GM23338 (cell line): ENCODE results near the gene SULT2B1. TPM values are rescaled to one million over a fixed set of nuclear protein-coding genes. Genes with fewer than 3 reads are reported as not detected.

ENCODE experiments used
- ATAC-seq: fragments of 200-7000 bp; cut with Tn5 transposase; 3 replicates; pipeline ENCODE4 v1.9.1; 2020
- DNase-seq: peaks from one replicate; pipeline ENCODE4 v3.0.0-alpha.2; 2015; ENCODE audit warnings: low spot score
- H2AFZ ChIP-seq: fragments of 200-600 bp; sonication (generic); 2 replicates; pipeline ENCODE4 v1.8.0; 2016; ENCODE audit warnings: antibody characterized with exemption, mild to moderate bottlenecking, moderate library complexity
- H3F3A ChIP-seq: fragments of 200-600 bp; sonication (generic); replicated peaks from 2 replicates; pipeline ENCODE4 v1.8.0; 2017; ENCODE audit warnings: antibody characterized with exemption, mixed run types, low read depth
- H3K27ac ChIP-seq: fragments of 200-600 bp; sonication (generic); 2 replicates; pipeline ENCODE4 v1.6.1; 2016; ENCODE audit warnings: low read depth
- H3K27me3 ChIP-seq: fragments of 200-600 bp; sonication (generic); 2 replicates; pipeline ENCODE4 v1.8.0; 2016; ENCODE audit warnings: mild to moderate bottlenecking, mixed run types, moderate library complexity; ENCODE audit not compliant: insufficient read depth
- H3K36me3 ChIP-seq: fragments of 200-600 bp; sonication (generic); 2 replicates; pipeline ENCODE4 v1.8.0; 2016; ENCODE audit warnings: mild to moderate bottlenecking; ENCODE audit not compliant: insufficient read depth
- H3K4me1 ChIP-seq: fragments of 200-600 bp; sonication (generic); 2 replicates; pipeline ENCODE4 v1.8.0; 2016; ENCODE audit warnings: mild to moderate bottlenecking, moderate library complexity; ENCODE audit not compliant: insufficient read depth
- H3K4me2 ChIP-seq: fragments of 200-600 bp; sonication (generic); 2 replicates; pipeline ENCODE4 v1.7.1; 2017; ENCODE audit warnings: mixed run types
- H3K4me3 ChIP-seq: fragments of 200-600 bp; sonication (generic); 2 replicates; pipeline ENCODE4 v1.6.1; 2016; ENCODE audit warnings: mixed run types
- H3K79me2 ChIP-seq: fragments of 200-600 bp; sonication (generic); replicated peaks from 2 replicates; pipeline ENCODE4 v1.8.0; 2017; ENCODE audit warnings: mild to moderate bottlenecking; ENCODE audit not compliant: insufficient read depth
- H3K9me2 ChIP-seq: fragments of 200-600 bp; sonication (generic); 2 replicates; pipeline ENCODE4 v1.8.0; 2017; ENCODE audit not compliant: insufficient read depth
- H4K20me1 ChIP-seq: fragments of 200-600 bp; sonication (generic); replicated peaks from 2 replicates; pipeline ENCODE4 v1.8.0; 2017; ENCODE audit warnings: mild to moderate bottlenecking; ENCODE audit not compliant: insufficient read depth
- H3K27ac Mint-ChIP-seq: 2 replicates; pipeline ENCODE4 v1.8.0; 2020; ENCODE audit warnings: inconsistent platforms, mild to moderate bottlenecking, moderate library complexity, mixed read lengths
- H3K27me3 Mint-ChIP-seq: 3 replicates; pipeline ENCODE4 v1.8.0; 2022; ENCODE audit warnings: low read depth, mild to moderate bottlenecking, moderate library complexity, mixed read lengths, inconsistent platforms; ENCODE audit not compliant: insufficient read depth, poor library complexity
- H3K36me3 Mint-ChIP-seq: 3 replicates; pipeline ENCODE4 v1.8.0; 2021; ENCODE audit warnings: low read depth, mild to moderate bottlenecking, inconsistent platforms, moderate library complexity, mixed read lengths
- H3K4me1 Mint-ChIP-seq: 3 replicates; pipeline ENCODE4 v1.8.0; 2020; ENCODE audit warnings: mild to moderate bottlenecking, inconsistent platforms, mixed read lengths
- H3K4me3 Mint-ChIP-seq: 3 replicates; pipeline ENCODE4 v1.8.0; 2021; ENCODE audit warnings: moderate library complexity, mild to moderate bottlenecking, inconsistent platforms, mixed read lengths
- H3K9me3 Mint-ChIP-seq: 3 replicates; pipeline ENCODE4 v1.8.0; 2020; ENCODE audit warnings: moderate library complexity, mild to moderate bottlenecking, inconsistent platforms, mixed read lengths
- CREB1 ChIP-seq: fragments of 250-450 bp; sonication (Bioruptor Pico); IDR thresholded peaks from 2 replicates; pipeline ENCODE4 v1.5.0; 2020; ENCODE audit warnings: low read depth, mild to moderate bottlenecking, moderate library complexity
- EZH2phosphoT487 ChIP-seq: fragments of 200-600 bp; sonication (generic); IDR thresholded peaks from one replicate; pipeline ENCODE4 v1.8.1; 2018; ENCODE audit warnings: antibody characterized with exemption; ENCODE audit not compliant: unreplicated experiment
- NANOG ChIP-seq: IDR thresholded peaks from 2 replicates; pipeline ENCODE4 v1.6.1; 2016; ENCODE audit warnings: antibody characterized with exemption, borderline replicate concordance
- POLR2AphosphoS5 ChIP-seq: IDR thresholded peaks from 2 replicates; pipeline ENCODE4 v1.6.1; 2016; ENCODE audit warnings: antibody characterized with exemption, low read depth
- STAT1 ChIP-seq: IDR thresholded peaks from one replicate; pipeline ENCODE4 v1.6.1; 2016; ENCODE audit warnings: antibody characterized with exemption; ENCODE audit not compliant: unreplicated experiment
- ZNF114 ChIP-seq: fragments of 250-450 bp; sonication (Bioruptor Pico); IDR thresholded peaks from 2 replicates; pipeline ENCODE4 v1.5.0; 2020; ENCODE audit warnings: mild to moderate bottlenecking, moderate library complexity
- polyA plus RNA-seq: library from polyadenylated mRNA; unstranded; fragments of >200 nt; fragmentation: Nextera tagmentation; extraction: Ambion mirVana; gene quantifications from 2 replicates; pipeline ENCODE4 v1.2.1, GENCODE V29; 2016
- total RNA-seq: library from RNA; depleted of rRNA; stranded (reverse); fragments of >200 nt; shearing (Covaris generic); gene quantifications from 2 replicates; pipeline ENCODE4 v1.2.3, GENCODE V29; 2014
- TF ChIP-seq, protein P1 (sequence below), 2 experiments: fragments of 200-600 bp in 1 of 2; sonication (generic) in 1 of 2; conservative IDR thresholded peaks; 2 replicates each; pipeline versions ENCODE4 v1.5.1 to v1.6.1; 2016 to 2017; ENCODE audit warnings: antibody characterized with exemption in 2 of 2, low read depth in 2 of 2, mild to moderate bottlenecking in 2 of 2, moderate library complexity in 1 of 2
- TF ChIP-seq, protein P2 (sequence below): IDR thresholded peaks from one replicate; pipeline ENCODE4 v1.6.1; 2018; ENCODE audit warnings: antibody characterized with exemption; ENCODE audit not compliant: unreplicated experiment

Gene SULT2B1
- total and polyA plus RNA-seq, 2 experiments from 2014 or later: 1.3 to 2.5 TPM

DNA sequence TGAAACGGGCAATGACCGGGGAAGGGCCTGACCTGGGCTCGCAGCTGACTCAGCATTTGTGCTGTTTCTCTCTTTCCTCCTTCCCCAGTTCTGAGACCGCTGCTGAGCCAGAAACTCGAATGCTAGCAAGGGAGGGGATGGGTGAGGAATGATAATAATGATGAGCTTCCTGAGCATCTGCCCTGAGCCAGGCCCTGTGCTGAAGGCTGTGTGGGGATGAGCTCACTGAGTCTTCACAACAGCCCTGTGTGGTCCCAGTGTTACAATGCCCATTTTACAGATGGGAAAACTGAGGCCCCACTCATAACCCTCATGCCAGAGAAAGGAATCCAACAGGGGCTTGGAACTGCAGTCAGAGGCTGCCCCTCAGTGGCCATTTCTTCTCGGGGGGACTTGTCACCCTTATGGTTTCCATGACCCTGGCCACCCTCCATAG is 8.1 kb downstream of the SULT2B1 start:
- Mint-ChIP-seq H3K27ac (no peak overlapping the region), H3K36me3 (no peaks in the 10 kb centered on the region), H3K4me3 (no peak overlapping the region), H3K9me3 (no peaks in the 10 kb centered on the region), H3K4me1 (peaks cover 10% of the 10 kb centered on the region), H3K27me3 (peaks cover 3% of the 10 kb centered on the region)
- no peaks in the 10 kb centered on the region for H3K36me3 ChIP-seq
- no peak overlapping the region for H3K4me2 ChIP-seq
- no peaks in the 10 kb centered on the region for H3K27me3 ChIP-seq
- peaks cover 14% of the 10 kb centered on the region; the same call in 1 of the 2 replicates for H3F3A ChIP-seq
- no peaks in the 10 kb centered on the region; the same call in 1 of the 2 replicates for H3K4me1 ChIP-seq
- no peak for ATAC-seq
- no peaks in the 10 kb centered on the region for H4K20me1 ChIP-seq
- H3K27ac ChIP-seq: no peak overlapping the region
- peak; percentile 60 for DNase-seq
- no peaks in the 10 kb centered on the region for H3K9me2 ChIP-seq
- no peak overlapping the region for H2AFZ ChIP-seq
- H3K79me2 ChIP-seq: no peaks in the 10 kb centered on the region
- TF ChIP-seq, protein P1, sequence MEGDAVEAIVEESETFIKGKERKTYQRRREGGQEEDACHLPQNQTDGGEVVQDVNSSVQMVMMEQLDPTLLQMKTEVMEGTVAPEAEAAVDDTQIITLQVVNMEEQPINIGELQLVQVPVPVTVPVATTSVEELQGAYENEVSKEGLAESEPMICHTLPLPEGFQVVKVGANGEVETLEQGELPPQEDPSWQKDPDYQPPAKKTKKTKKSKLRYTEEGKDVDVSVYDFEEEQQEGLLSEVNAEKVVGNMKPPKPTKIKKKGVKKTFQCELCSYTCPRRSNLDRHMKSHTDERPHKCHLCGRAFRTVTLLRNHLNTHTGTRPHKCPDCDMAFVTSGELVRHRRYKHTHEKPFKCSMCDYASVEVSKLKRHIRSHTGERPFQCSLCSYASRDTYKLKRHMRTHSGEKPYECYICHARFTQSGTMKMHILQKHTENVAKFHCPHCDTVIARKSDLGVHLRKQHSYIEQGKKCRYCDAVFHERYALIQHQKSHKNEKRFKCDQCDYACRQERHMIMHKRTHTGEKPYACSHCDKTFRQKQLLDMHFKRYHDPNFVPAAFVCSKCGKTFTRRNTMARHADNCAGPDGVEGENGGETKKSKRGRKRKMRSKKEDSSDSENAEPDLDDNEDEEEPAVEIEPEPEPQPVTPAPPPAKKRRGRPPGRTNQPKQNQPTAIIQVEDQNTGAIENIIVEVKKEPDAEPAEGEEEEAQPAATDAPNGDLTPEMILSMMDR (conservative IDR thresholded peaks at IDR 0.05; ENCODE audit: low read depth in 2 of 2): peak; percentile 59 to 75
- no peak for TF ChIP-seq CREB1
- no peak for TF ChIP-seq EZH2phosphoT487
- TF ChIP-seq NANOG: no peak
- no peak for TF ChIP-seq ZNF114 (CRISPR knock-in tag)
- TF ChIP-seq, protein P2, sequence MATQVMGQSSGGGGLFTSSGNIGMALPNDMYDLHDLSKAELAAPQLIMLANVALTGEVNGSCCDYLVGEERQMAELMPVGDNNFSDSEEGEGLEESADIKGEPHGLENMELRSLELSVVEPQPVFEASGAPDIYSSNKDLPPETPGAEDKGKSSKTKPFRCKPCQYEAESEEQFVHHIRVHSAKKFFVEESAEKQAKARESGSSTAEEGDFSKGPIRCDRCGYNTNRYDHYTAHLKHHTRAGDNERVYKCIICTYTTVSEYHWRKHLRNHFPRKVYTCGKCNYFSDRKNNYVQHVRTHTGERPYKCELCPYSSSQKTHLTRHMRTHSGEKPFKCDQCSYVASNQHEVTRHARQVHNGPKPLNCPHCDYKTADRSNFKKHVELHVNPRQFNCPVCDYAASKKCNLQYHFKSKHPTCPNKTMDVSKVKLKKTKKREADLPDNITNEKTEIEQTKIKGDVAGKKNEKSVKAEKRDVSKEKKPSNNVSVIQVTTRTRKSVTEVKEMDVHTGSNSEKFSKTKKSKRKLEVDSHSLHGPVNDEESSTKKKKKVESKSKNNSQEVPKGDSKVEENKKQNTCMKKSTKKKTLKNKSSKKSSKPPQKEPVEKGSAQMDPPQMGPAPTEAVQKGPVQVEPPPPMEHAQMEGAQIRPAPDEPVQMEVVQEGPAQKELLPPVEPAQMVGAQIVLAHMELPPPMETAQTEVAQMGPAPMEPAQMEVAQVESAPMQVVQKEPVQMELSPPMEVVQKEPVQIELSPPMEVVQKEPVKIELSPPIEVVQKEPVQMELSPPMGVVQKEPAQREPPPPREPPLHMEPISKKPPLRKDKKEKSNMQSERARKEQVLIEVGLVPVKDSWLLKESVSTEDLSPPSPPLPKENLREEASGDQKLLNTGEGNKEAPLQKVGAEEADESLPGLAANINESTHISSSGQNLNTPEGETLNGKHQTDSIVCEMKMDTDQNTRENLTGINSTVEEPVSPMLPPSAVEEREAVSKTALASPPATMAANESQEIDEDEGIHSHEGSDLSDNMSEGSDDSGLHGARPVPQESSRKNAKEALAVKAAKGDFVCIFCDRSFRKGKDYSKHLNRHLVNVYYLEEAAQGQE: no peak
- no peak for TF ChIP-seq POLR2AphosphoS5
- no peak overlapping the region for H3K4me3 ChIP-seq

DNA sequence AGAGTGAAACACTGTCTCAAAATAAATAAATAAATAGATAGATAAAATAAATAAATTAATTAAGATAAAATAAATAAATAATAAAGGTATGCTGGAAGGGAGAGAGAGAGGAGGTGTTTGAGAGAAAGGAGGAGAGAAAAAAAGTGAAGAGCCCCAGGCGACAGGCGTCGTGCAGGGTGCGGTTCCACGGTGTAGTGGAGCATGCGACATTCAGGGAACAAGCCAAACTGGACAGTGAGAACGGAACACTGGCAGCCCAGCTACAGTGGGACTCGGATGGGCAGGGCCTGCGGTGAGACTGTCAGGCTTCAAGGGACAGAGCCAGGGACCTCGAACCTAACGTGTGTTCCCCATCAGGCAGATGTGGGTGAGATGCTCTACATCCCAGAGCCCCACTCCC is 9.4 kb downstream of the SULT2B1 start:
- no peaks in the 10 kb centered on the region for H4K20me1 ChIP-seq
- Mint-ChIP-seq H3K4me3 (no peak overlapping the region), H3K27ac (no peak overlapping the region), H3K36me3 (no peaks in the 10 kb centered on the region), H3K9me3 (no peaks in the 10 kb centered on the region), H3K4me1 (peaks cover under 1% of the 10 kb centered on the region; the same call in 2 of the 3 replicates), H3K27me3 (peaks cover 5% of the 10 kb centered on the region)
- H2AFZ ChIP-seq: no peak overlapping the region
- H3K9me2 ChIP-seq: no peaks in the 10 kb centered on the region
- H3K27ac ChIP-seq: no peak overlapping the region
- DNase-seq (no peak), ATAC-seq (no peak)
- no peaks in the 10 kb centered on the region for H3K36me3 ChIP-seq
- no peak overlapping the region for H3K4me2 ChIP-seq
- H3K4me1 ChIP-seq: no peaks in the 10 kb centered on the region; the same call in 1 of the 2 replicates
- no peaks in the 10 kb centered on the region for H3K79me2 ChIP-seq
- no peak for TF ChIP-seq STAT1
- TF ChIP-seq ZNF114 (CRISPR knock-in tag): no peak
- no peak overlapping the region for H3K4me3 ChIP-seq
- 0 out of 2 replicates have a peak, but pooled peaks cover 7% of the 10 kb centered on the region for H3F3A ChIP-seq
- no peaks in the 10 kb centered on the region for H3K27me3 ChIP-seq
